ENCODE data around the gene MTF1.

- TF ChIP-seq CTCF (IDR thresholded peaks at IDR 0.05) (no peak), POLR2AphosphoS5 (IDR thresholded peaks at IDR 0.05) (no peak)
These were observed 1.8 kb upstream of the MTF1 start for GRCh38 chr1:37861151-37861550.
